Activated CD8-positive, alpha-beta memory T cell treated with anti-CD3 and anti-CD28 coated beads, Interleukin-2, amount 50 U/mL, for 1 hour (primary cell): Measurements from ENCODE around the gene TBC1D10A.

ENCODE experiments used
- DNase-seq: peaks from one replicate; pipeline ENCODE4 v3.0.0-alpha.2; 2020; ENCODE audit errors: extremely low read depth

Gene TBC1D10A

GRCh38 chr22:30245985-30246813 lies 80.5 kb downstream of the TBC1D10A start, which contains the start of gene LIF:
TSS of gene LIF (minus strand) at chr22:30246759. CDS start at chr22:30246695, 64 bp downstream.
- no peak for DNase-seq

DNA sequence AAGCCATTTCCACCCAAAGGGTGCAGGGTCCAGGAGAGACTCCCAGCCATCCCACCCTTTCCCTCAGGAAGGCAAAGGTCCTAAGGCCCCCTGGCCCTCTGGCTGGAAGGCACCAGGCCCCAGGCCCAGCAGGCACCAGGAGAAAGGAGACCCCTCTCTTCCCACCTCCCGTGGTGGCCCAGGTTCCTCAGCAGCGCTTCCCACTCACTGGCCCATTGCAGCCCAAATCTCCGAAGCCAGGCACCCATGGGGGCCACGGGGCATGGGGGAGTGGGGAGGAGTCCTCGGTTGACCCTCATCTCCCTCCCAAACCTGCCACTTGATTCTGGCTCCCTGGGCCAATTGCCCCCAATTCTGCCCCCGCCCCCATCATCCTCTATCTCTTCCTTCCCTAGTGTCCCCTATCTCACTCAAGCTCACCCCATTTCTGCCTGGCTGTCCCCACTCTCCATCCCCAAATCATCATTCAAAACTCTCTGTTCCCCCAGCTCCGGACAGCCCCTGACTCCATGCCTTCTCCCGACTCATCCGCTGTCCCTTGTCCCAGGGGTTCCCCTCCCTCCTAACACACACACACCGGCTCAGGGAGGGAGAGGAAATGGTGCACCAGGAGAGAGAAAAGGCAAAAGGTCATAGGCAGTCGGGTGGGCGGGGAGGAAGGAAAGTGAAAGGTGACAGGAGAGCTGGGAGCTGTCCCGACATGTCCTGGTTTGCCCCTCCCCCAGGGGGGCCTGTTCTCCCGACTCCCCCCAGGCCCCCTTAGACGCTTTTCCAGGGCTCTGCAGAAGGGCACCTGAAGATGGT lies 81.4 kb downstream of the TBC1D10A start:
- no peak for DNase-seq

GRCh38 chr22:30244641-30245040 lies 82.1 kb downstream of the TBC1D10A start:
- no peak for DNase-seq

GRCh38 chr22:30244066-30244465 lies 82.7 kb downstream of the TBC1D10A start:
- DNase-seq: no peak

DNA sequence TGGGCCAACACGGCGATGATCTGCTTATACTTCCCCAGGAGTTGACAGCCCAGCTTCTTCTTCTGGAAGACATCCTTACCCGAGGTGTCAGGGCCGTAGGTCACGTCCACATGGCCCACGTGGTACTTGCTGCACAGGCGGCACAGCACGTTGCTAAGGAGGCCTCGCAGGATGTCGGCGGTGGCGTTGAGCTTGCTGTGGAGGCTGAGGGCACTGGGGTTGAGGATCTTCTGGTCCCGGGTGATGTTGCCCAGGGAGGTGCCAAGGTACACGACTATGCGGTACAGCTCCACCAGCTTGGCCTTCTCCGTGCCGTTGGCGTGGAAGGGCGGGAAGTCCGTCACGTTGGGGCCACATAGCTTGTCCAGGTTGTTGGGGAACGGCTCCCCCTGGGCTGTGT lies 83.1 kb downstream of the TBC1D10A start:
- DNase-seq: no peak
